Pancreas (tissue), 10 donors: ENCODE results near the gene ARL8B. TPM values are rescaled to one million over a fixed set of nuclear protein-coding genes. Genes with fewer than 3 reads are reported as not detected.

Source experiments
- ATAC-seq, 4 donors: fragments of 200-7000 bp; cut with Tn5 transposase; one replicate each; pipeline versions ENCODE4 v1.8.0 to v1.9.1; 2020; ENCODE audit warnings: mild to moderate bottlenecking in 4 of 4, moderate library complexity in 4 of 4
- DNase-seq, 6 donors: peaks; one replicate each; pipeline ENCODE4 v3.0.0-alpha.2; 2020
- FAIRE-seq: peaks from 2 replicates; lab custom pipeline; 2012; peaks lifted over from hg19 to GRCh38; lab: Jason Lieb, UNC
- H3K27ac ChIP-seq, 4 donors: fragments of 200-600 bp; sonication (generic); 1 replicate in 3 of 4; 2 replicates in 1 of 4; pipeline versions ENCODE4 v1.5.0 to v1.8.0; 2020
- H3K27me3 ChIP-seq, 4 donors: fragments of 200-600 bp; one replicate each; pipeline ENCODE4 v1.8.0; 2021
- H3K36me3 ChIP-seq, 3 donors: fragments of 200-600 bp; sonication (generic) in 1 of 3; one replicate each; pipeline versions ENCODE4 v1.5.0 to v1.8.0; 2020 to 2021
- H3K4me1 ChIP-seq, 3 donors: fragments of 200-600 bp; one replicate each; pipeline ENCODE4 v1.8.0; 2021
- H3K4me3 ChIP-seq, 4 donors: fragments of 200-600 bp; sonication (generic) in 2 of 4; one replicate each; pipeline versions ENCODE4 v1.5.0 to v1.8.0; 2020 to 2021
- H3K9me3 ChIP-seq, 4 donors: fragments of 200-600 bp; one replicate each; pipeline ENCODE4 v1.8.0; 2021
- CTCF ChIP-seq, 4 donors: fragments of 200-600 bp; sonication (generic) in 3 of 4; IDR thresholded peaks; one replicate each; pipeline versions ENCODE4 v1.5.0 to v1.8.0; 2021; ENCODE audit warnings: antibody characterized with exemption in 4 of 4
- WGBS, 2 donors: extraction: QIAGEN DNeasy Blood & Tissue Kit; methylation state at CpG; one replicate each; pipeline ENCODE4 v1.1.7; 2013; 5-methylcytosine and 5-hydroxymethylcytosine counted together
- intact Hi-C, 3 donors: fragments of 100-400 bp; cut with DNase I; formaldehyde crosslinking; loops; one replicate each; pipeline versions ENCODE4 v1.11.1 to v1.14.2; 2022
- polyA plus RNA-seq, 2 donors: library from polyadenylated mRNA; stranded (reverse); fragments of 200-250 nt; gene quantifications; one replicate each; pipeline ENCODE4 v1.2.3, GENCODE V29; 2013
- total RNA-seq, 6 donors: library from RNA; stranded (reverse); fragmentation: NEBNext Ultra II Directional in 4 of 6; extraction: Animal tissue kit (Norgen Biotek cat#: 25700) in 4 of 6; gene quantifications; one replicate each; pipeline versions ENCODE4 v1.2.1 to v1.2.4, GENCODE V29; 2021 to 2023
- donor health status: healthy with polysubstance abuse.
- donor health status: DM: no; HTN: no; CAD: no; lungs with moderate emphysema.
- donor health status: DM: no; HTN: no; CAD: no.
- donor health status: control.
- donor health status: control.
- donor health status: Bipolar disorder and iron deficiency.
- donor health status: DM: yes; HTN: yes; CAD: no.
- donor health status: DM: no; HTN: no; CAD: no.
- donor health status: DM: no; HTN: no; CAD: no.
- donor health status: DM: yes; HTN: yes; CAD: no.

The ARL8B gene
- total and polyA plus RNA-seq, 8 donors: 14.6 to 31.9 (median 24.4) TPM

DNA sequence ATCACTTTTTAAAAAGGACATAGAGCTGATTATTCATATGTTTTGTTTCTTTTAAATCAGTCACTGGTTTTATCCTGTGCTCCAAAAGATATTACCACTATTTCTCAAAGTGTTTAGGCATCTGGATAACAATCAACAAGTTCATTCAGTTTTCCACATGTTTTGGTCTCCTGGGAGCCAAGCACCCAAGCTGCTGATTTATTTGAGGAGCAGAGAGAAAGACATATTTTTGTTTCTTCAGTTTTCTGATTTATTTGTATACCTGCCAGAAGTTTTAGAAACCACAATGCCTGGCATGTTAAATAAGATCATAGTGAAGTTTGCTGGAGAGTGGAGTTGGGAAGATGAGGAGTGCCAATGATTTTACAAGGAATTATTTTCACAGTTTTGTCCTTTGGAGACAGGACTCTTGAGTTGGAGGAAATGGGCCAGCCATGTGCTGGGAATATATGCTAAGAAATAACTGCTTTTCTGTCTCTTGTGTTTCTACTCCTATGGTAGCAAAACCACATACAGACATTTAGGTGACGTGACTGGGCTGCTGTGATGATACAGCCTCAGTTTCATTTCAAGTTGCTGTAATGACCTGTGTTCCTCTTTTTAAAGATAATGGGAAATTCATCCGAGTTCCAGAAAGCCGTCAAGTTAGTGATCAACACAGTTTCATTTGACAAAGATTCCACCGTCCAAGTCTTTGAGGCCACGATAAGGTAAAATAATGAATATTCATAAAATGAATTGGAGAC lies 77.1 kb downstream of the ARL8B start:
- intact Hi-C loops: no loop called here
- FAIRE-seq (no peak), ATAC-seq (peak in 1 of 4 donors; percentile 24), DNase-seq (no peak)
- peaks cover 0 to 42% (median 17%) of the 10 kb centered on the region in 3 donors for H3K36me3 ChIP-seq
- 71 to 75% methylated on average over 5 of the region's 5 CpGs for WGBS, 2 donors
- peaks cover 4 to 23% (median 21%) of the 10 kb centered on the region in 3 donors for H3K4me1 ChIP-seq
- H3K27ac ChIP-seq: peak overlapping the region in 1 of 4 donors; percentile 21
- H3K4me3 ChIP-seq: no peak overlapping the region
- H3K9me3 ChIP-seq: no peaks in the 10 kb centered on the region
- TF ChIP-seq CTCF (IDR thresholded peaks at IDR 0.05): no peak
- H3K27me3 ChIP-seq: no peaks in the 10 kb centered on the region

DNA sequence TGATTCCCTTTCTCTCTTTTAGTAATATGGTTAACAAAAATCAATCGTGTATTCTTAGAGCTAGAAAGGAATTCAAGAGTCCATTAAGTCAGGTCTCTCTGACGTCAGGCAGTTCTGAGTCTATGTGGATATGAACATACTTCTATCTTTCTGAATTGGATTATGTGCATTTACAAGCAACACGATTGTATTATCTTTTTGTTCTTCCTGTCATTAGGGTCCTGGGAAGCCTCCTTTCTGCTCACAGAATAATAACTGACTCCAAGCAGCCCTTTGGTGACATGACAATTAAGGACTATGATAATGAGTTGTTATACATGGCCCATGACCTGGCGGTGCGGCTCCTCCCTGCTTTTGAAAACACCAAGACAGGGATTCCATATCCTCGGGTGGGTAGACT lies 79.4 kb downstream of the ARL8B start:
- ATAC-seq (no peak), DNase-seq (no peak), FAIRE-seq (no peak)
- intact Hi-C loops: no loop called here
- Histone ChIP-seq H3K4me3 (no peak overlapping the region), H3K27me3 (no peaks in the 10 kb centered on the region), H3K4me1 (peaks cover 0 to 6% (median 6%) of the 10 kb centered on the region in 3 donors), H3K27ac (no peak overlapping the region), H3K9me3 (no peaks in the 10 kb centered on the region), H3K36me3 (peaks cover 8 to 66% (median 32%) of the 10 kb centered on the region in 3 donors)
- no peak for TF ChIP-seq CTCF (IDR thresholded peaks at IDR 0.05)
- 83 to 85% methylated on average over 6 of the region's 6 CpGs for WGBS, 2 donors

DNA sequence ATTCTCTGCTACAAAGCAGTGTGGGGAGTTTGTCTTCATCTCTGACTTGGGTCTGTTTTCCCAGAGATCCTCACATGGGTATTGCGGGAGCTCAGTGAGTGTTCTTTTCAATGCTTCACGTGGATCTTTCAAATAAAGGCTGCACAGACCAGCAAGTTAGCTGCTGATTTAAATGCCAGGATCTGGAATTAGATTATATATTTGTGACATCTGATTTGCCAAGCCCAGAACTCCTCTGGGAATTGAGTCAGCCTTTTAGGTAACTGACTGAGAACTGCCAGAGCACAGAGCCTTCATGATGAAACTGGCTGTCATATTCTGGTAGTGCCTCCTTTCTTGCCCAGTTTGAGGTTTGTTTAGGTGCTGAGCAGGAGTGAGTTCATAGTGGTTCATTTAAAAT lies 80.1 kb downstream of the ARL8B start:
- no peaks in the 10 kb centered on the region for H3K27me3 ChIP-seq
- H3K36me3 ChIP-seq: peaks cover 10 to 73% (median 39%) of the 10 kb centered on the region in 3 donors
- DNase-seq: no peak
- intact Hi-C loops: no loop called here
- no peak overlapping the region for H3K4me3 ChIP-seq
- no peak for TF ChIP-seq CTCF (IDR thresholded peaks at IDR 0.05)
- 85 to 98% methylated on average over 2 of the region's 2 CpGs for WGBS, 2 donors
- no peaks in the 10 kb centered on the region for H3K9me3 ChIP-seq
- H3K27ac ChIP-seq: no peak overlapping the region
- peaks cover 0 to 4% (median 3%) of the 10 kb centered on the region in 3 donors for H3K4me1 ChIP-seq
- ATAC-seq: no peak
- FAIRE-seq: no peak

- H3K27ac ChIP-seq: no peak overlapping the region
- intact Hi-C loops: no loop called here
- ATAC-seq: peak in 1 of 4 donors; percentile 32
- peaks cover 12 to 97% (median 70%) of the 10 kb centered on the region in 3 donors for H3K36me3 ChIP-seq
- H3K27me3 ChIP-seq: no peaks in the 10 kb centered on the region
- WGBS, 2 donors: 81 to 85% methylated on average over 7 of the region's 7 CpGs
- no peak for TF ChIP-seq CTCF (IDR thresholded peaks at IDR 0.05)
- FAIRE-seq: no peak
- no peaks in the 10 kb centered on the region for H3K9me3 ChIP-seq
- no peak overlapping the region for H3K4me3 ChIP-seq
- DNase-seq: no peak
- no peaks in the 10 kb centered on the region for H3K4me1 ChIP-seq
Observed at GRCh38 chr3:5205165-5205941, 83.3 kb downstream of the ARL8B start.
